ENCODE results near the gene GALK2.

GRCh38 chr15:49169880-49170597 is at the start of gene GALK2:
- TF ChIP-seq CTCF (conservative IDR thresholded peaks at IDR 0.05; ENCODE audit: low read length) (no peak), EZH2phosphoT487 (IDR thresholded peaks at IDR 0.05; ENCODE audit: borderline replicate concordance) (no peak)

Measured in Loucy (cell line).